ENCODE results near the gene SGMS1.

GRCh38 chr10:50420196-50420595 lies 203.6 kb downstream of the SGMS1 start:
- TF ChIP-seq, protein P1, sequence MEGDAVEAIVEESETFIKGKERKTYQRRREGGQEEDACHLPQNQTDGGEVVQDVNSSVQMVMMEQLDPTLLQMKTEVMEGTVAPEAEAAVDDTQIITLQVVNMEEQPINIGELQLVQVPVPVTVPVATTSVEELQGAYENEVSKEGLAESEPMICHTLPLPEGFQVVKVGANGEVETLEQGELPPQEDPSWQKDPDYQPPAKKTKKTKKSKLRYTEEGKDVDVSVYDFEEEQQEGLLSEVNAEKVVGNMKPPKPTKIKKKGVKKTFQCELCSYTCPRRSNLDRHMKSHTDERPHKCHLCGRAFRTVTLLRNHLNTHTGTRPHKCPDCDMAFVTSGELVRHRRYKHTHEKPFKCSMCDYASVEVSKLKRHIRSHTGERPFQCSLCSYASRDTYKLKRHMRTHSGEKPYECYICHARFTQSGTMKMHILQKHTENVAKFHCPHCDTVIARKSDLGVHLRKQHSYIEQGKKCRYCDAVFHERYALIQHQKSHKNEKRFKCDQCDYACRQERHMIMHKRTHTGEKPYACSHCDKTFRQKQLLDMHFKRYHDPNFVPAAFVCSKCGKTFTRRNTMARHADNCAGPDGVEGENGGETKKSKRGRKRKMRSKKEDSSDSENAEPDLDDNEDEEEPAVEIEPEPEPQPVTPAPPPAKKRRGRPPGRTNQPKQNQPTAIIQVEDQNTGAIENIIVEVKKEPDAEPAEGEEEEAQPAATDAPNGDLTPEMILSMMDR (optimal IDR thresholded peaks at IDR 0.05 in 1 of 3, IDR thresholded peaks at IDR 0.05 in 1 of 3, conservative IDR thresholded peaks at IDR 0.05 in 1 of 3; ENCODE audit: extremely low read depth in 1 of 3, insufficient read depth in 2 of 3, low read length in 3 of 3), result no peak
- no peak for TF ChIP-seq EZH2 (IDR thresholded peaks at IDR 0.05; ENCODE audit: low read length)
